HepG2 (cell line): ENCODE measurements around the gene OASL. TPM values are rescaled to one million over a fixed set of nuclear protein-coding genes. Genes with fewer than 3 reads are reported as not detected.

Experiments used
- AHR ChIP-seq: IDR thresholded peaks from 2 replicates; pipeline ENCODE4 v1.6.1; 2018; ENCODE audit warnings: missing genetic modification reagents, missing compliant biosample characterization
- AKAP8 ChIP-seq: sonication (generic); formaldehyde crosslinking; IDR thresholded peaks from 2 replicates; pipeline ENCODE4 v1.5.1; 2020; ENCODE audit warnings: mild to moderate bottlenecking, missing genetic modification reagents
- CENPT ChIP-seq: sonication (generic); formaldehyde crosslinking; IDR thresholded peaks from 2 replicates; pipeline ENCODE4 v1.8.0; 2022; ENCODE audit warnings: low read depth, mild to moderate bottlenecking, moderate library complexity, missing genetic modification reagents
- CHD4 ChIP-seq: fragments of 200-600 bp; sonication (generic); IDR thresholded peaks from 2 replicates; pipeline ENCODE4 v1.7.0; 2017; ENCODE audit warnings: mild to moderate bottlenecking, low read length, borderline replicate concordance
- FOXP1 ChIP-seq, 2 experiments: fragments of 450-650 bp in 1 of 2; IDR thresholded peaks; 2 replicates each; pipeline ENCODE4 v1.6.1; 2017 to 2018; ENCODE audit warnings: antibody characterized with exemption in 1 of 2
- HOXA3 ChIP-seq: sonication (generic); formaldehyde crosslinking; IDR thresholded peaks from 2 replicates; pipeline ENCODE4 v1.5.0; 2020; ENCODE audit warnings: missing genetic modification reagents
- JUN ChIP-seq: sonication (generic); formaldehyde crosslinking; IDR thresholded peaks from 2 replicates; pipeline ENCODE4 v1.4.0; 2020; ENCODE audit warnings: mild to moderate bottlenecking, missing genetic modification reagents
- MBD4 ChIP-seq: IDR thresholded peaks from 2 replicates; pipeline ENCODE4 v1.6.1; 2012; ENCODE audit warnings: low read length, inconsistent platforms, borderline replicate concordance
- TCF7 ChIP-seq: sonication (generic); IDR thresholded peaks from 2 replicates; pipeline ENCODE4 v1.6.1; 2016; ENCODE audit warnings: antibody characterized with exemption, low read depth
- TEAD3 ChIP-seq: optimal IDR thresholded peaks from 2 replicates; pipeline ENCODE3; 2016; ENCODE audit warnings: borderline replicate concordance
- TMF1 ChIP-seq: sonication (generic); formaldehyde crosslinking; IDR thresholded peaks from 2 replicates; pipeline ENCODE4 v1.8.1; 2022; ENCODE audit warnings: low read depth, missing genetic modification reagents
- ZNF121 ChIP-seq: sonication (generic); formaldehyde crosslinking; IDR thresholded peaks from 2 replicates; pipeline ENCODE4 v1.5.0; 2020; ENCODE audit warnings: mild to moderate bottlenecking, missing genetic modification reagents
- ZNF569 ChIP-seq: sonication (generic); formaldehyde crosslinking; IDR thresholded peaks from 2 replicates; pipeline ENCODE4 v1.5.0; 2020; ENCODE audit warnings: mild to moderate bottlenecking, missing genetic modification reagents, moderate library complexity, borderline replicate concordance
- ZNF598 ChIP-seq: sonication (generic); formaldehyde crosslinking; IDR thresholded peaks from 2 replicates; pipeline ENCODE4 v1.5.1; 2020; ENCODE audit warnings: mild to moderate bottlenecking, missing genetic modification reagents, borderline replicate concordance
- ZSCAN31 ChIP-seq: sonication (generic); formaldehyde crosslinking; IDR thresholded peaks from 2 replicates; pipeline ENCODE4 v1.5.0; 2020; ENCODE audit warnings: low read depth, mild to moderate bottlenecking, missing genetic modification reagents
- polyA plus RNA-seq, 8 experiments: library from polyadenylated mRNA; depleted of rRNA in 3 of 8; stranded (reverse) in 7 of 8; unstranded in 1 of 8; fragments of >200 nt; fragmentation: Illumina TruSeq in 4 of 8; extraction: Trizol in 4 of 8; gene quantifications; 2 replicates each; pipeline versions ENCODE4 v1.2.1 to v1.2.3, GENCODE V29; 2011 to 2016; ENCODE audit warnings: low read depth in 4 of 8, missing spikeins in 1 of 8, mixed read lengths in 1 of 8; ENCODE audit not compliant: insufficient read depth in 1 of 8
- total RNA-seq, 5 experiments: library from RNA; depleted of rRNA; stranded (reverse); fragments of >200 nt; fragmentation: Illumina TruSeq; extraction: Trizol; gene quantifications; 2 replicates each; pipeline ENCODE4 v1.2.3, GENCODE V29; 2016; ENCODE audit warnings: low read depth in 1 of 5
- TF ChIP-seq, protein P1 (sequence below): sonication (generic); formaldehyde crosslinking; IDR thresholded peaks from 2 replicates; pipeline ENCODE4 v1.8.0; 2022; ENCODE audit warnings: missing genetic modification reagents, mild to moderate bottlenecking, inconsistent platforms, borderline replicate concordance
- TF ChIP-seq, protein P2 (sequence below), 2 experiments: sonication (generic) in 1 of 2; formaldehyde crosslinking in 1 of 2; IDR thresholded peaks; 2 replicates each; pipeline versions ENCODE4 v1.5.1 to v1.6.1; 2011 to 2020; ENCODE audit warnings: borderline replicate concordance in 1 of 2, low read depth in 1 of 2, low read length in 1 of 2, mild to moderate bottlenecking in 1 of 2, missing genetic modification reagents in 1 of 2, moderate library complexity in 1 of 2
- TF ChIP-seq, protein P3 (sequence below): sonication (generic); formaldehyde crosslinking; IDR thresholded peaks from 2 replicates; pipeline ENCODE4 v1.4.0; 2020; ENCODE audit warnings: mild to moderate bottlenecking, missing genetic modification reagents
- TF ChIP-seq, protein P4 (sequence below): sonication (generic); formaldehyde crosslinking; IDR thresholded peaks from 2 replicates; pipeline ENCODE4 v1.4.0; 2020; ENCODE audit warnings: missing genetic modification reagents
- TF ChIP-seq, protein P5 (sequence below): sonication (generic); IDR thresholded peaks from 2 replicates; pipeline ENCODE4 v1.6.1; 2016; ENCODE audit warnings: low read depth, borderline replicate concordance
- TF ChIP-seq, protein P6 (sequence below): sonication (generic); formaldehyde crosslinking; IDR thresholded peaks from 2 replicates; pipeline ENCODE4 v1.4.0; 2020; ENCODE audit warnings: mild to moderate bottlenecking, low read depth, missing genetic modification reagents

Gene OASL
- total and polyA plus RNA-seq, 2 of the 13 experiments (the other 11 are each of a cell fraction or from before 2014, with no cell fraction given) = 0.11 to 0.22 TPM

DNA sequence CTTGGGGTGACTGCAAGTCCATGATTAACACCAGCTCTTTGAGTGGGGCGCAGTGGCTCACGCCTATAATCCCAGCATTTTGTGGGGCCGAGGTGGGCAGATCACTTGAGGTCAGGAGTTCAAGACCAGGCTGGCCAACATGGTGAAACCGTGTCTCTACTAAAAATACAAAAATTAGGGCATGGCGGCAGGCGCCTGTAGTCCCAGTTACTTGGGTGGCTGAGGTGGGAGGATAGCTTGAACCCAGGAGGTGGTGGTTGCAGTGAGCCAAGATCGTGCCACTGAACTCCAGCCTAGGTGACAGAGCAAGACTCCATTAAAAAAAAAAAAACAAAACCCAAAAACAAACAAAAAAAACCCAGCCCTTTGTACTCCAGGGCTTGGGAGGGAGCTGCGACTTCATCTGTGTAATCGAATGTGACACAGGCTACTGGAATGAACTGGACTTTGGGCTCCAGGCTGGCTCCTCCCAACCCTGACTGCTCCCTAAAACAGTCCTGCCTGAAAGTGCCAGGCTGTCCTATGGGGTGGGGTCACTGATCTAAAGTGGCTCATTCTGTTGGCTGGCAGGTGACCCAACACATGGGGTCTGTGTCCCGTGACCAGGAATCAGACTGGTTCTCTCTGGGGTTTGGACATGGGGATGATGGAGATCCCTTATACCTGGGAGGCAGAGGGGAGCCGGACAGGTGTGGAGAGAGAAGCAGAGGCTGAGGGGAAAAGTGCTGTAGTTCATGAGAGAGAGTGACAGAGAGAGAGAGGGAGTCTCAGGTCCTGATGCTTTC is 13.4 kb downstream of the OASL start (continued):
- TF ChIP-seq CENPT (CRISPR knock-in tag) (no peak), HOXA3 (CRISPR knock-in tag) (peak; percentile 69), ZNF569 (CRISPR knock-in tag) (no peak), CHD4 (peak; percentile 90; the same call in 1 of the 2 replicates), JUN (CRISPR knock-in tag) (no peak), AHR (CRISPR knock-in tag) (no peak), ZSCAN31 (CRISPR knock-in tag) (no peak), ZNF121 (CRISPR knock-in tag) (peak; percentile 4; the same call in 1 of the 2 replicates), TEAD3 (peak; percentile 93), TCF7 (peak; percentile 31; the same call in 1 of the 2 replicates), ZNF598 (CRISPR knock-in tag) (no peak; the same call in 1 of the 2 replicates), AKAP8 (CRISPR knock-in tag) (no peak), TMF1 (CRISPR knock-in tag) (no peak), FOXP1 (IDR thresholded peaks at IDR 0.05) (no peak), FOXP1 (CRISPR knock-in tag; IDR thresholded peaks at IDR 0.05) (peak; percentile 35; the same call in 1 of the 2 replicates), MBD4 (no peak)
- TF ChIP-seq, protein P1, sequence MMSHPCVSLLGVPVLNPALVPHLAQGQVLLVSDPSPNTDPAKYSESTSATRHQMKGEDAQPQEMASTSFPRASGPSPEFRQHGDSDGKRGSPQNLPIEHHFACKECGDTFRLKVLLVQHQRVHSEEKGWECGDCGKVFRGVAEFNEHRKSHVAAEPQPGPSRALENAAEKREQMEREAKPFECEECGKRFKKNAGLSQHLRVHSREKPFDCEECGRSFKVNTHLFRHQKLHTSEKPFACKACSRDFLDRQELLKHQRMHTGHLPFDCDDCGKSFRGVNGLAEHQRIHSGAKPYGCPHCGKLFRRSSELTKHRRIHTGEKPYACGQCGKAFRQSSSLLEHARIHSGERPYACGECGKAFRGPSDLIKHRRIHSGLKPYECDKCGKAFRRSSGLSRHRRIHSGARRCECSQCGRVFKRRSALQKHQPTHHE (CRISPR knock-in tag) = no peak
- TF ChIP-seq, protein P2, sequence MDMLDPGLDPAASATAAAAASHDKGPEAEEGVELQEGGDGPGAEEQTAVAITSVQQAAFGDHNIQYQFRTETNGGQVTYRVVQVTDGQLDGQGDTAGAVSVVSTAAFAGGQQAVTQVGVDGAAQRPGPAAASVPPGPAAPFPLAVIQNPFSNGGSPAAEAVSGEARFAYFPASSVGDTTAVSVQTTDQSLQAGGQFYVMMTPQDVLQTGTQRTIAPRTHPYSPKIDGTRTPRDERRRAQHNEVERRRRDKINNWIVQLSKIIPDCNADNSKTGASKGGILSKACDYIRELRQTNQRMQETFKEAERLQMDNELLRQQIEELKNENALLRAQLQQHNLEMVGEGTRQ (IDR thresholded peaks at IDR 0.05; ENCODE audit: low read depth, low read length) = peak; percentile 25; the same call in 1 of the 2 replicates
- TF ChIP-seq, protein P2 (CRISPR knock-in tag; IDR thresholded peaks at IDR 0.05; ENCODE audit: borderline replicate concordance) = no peak; the same call in 1 of the 2 replicates
- TF ChIP-seq, protein P3, sequence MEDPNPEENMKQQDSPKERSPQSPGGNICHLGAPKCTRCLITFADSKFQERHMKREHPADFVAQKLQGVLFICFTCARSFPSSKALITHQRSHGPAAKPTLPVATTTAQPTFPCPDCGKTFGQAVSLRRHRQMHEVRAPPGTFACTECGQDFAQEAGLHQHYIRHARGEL = no peak
- TF ChIP-seq, protein P4, sequence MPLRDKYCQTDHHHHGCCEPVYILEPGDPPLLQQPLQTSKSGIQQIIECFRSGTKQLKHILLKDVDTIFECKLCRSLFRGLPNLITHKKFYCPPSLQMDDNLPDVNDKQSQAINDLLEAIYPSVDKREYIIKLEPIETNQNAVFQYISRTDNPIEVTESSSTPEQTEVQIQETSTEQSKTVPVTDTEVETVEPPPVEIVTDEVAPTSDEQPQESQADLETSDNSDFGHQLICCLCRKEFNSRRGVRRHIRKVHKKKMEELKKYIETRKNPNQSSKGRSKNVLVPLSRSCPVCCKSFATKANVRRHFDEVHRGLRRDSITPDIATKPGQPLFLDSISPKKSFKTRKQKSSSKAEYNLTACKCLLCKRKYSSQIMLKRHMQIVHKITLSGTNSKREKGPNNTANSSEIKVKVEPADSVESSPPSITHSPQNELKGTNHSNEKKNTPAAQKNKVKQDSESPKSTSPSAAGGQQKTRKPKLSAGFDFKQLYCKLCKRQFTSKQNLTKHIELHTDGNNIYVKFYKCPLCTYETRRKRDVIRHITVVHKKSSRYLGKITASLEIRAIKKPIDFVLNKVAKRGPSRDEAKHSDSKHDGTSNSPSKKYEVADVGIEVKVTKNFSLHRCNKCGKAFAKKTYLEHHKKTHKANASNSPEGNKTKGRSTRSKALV (CRISPR knock-in tag) = 0 out of 2 replicates have a peak, but pooled peaks have one; percentile 47
- TF ChIP-seq, protein P5, sequence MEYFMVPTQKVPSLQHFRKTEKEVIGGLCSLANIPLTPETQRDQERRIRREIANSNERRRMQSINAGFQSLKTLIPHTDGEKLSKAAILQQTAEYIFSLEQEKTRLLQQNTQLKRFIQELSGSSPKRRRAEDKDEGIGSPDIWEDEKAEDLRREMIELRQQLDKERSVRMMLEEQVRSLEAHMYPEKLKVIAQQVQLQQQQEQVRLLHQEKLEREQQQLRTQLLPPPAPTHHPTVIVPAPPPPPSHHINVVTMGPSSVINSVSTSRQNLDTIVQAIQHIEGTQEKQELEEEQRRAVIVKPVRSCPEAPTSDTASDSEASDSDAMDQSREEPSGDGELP = 0 out of 2 replicates have a peak, but pooled peaks have one; percentile 27
- TF ChIP-seq, protein P6, sequence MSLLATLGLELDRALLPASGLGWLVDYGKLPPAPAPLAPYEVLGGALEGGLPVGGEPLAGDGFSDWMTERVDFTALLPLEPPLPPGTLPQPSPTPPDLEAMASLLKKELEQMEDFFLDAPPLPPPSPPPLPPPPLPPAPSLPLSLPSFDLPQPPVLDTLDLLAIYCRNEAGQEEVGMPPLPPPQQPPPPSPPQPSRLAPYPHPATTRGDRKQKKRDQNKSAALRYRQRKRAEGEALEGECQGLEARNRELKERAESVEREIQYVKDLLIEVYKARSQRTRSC (CRISPR knock-in tag) = no peak
